ENCODE results near the gene IRF8.

The IRF8 gene

GRCh38 chr16:85948616-85949265, 49.8 kb downstream of the IRF8 start:
- Histone ChIP-seq H3K36me3 (no peaks in the 10 kb centered on the region), H3K9ac (no peak overlapping the region), H3K27me3 (no peaks in the 10 kb centered on the region), H3K27ac (peak overlapping the region; percentile 60; the same call in 1 of the 2 replicates), H3K9me3 (no peaks in the 10 kb centered on the region), H3K4me1 (peaks cover 70% of the 10 kb centered on the region), H3K4me3 (no peak overlapping the region), H3K4me2 (peak overlapping the region; percentile 85), H4K20me1 (no peaks in the 10 kb centered on the region)
- no peak for TF ChIP-seq Cebpa-rat (IDR thresholded peaks at IDR 0.05)

- no peak overlapping the region for H3K4me3 ChIP-seq
- peak overlapping the region; percentile 64 for H3K4me2 ChIP-seq
- H3K4me1 ChIP-seq = peaks cover 58% of the 10 kb centered on the region
- H3K27me3 ChIP-seq = no peaks in the 10 kb centered on the region
- H3K27ac ChIP-seq = 0 out of 2 replicates have a peak overlapping the region, but pooled peaks have one; percentile 20
- H3K36me3 ChIP-seq = no peaks in the 10 kb centered on the region
- no peaks in the 10 kb centered on the region for H4K20me1 ChIP-seq
- H3K9ac ChIP-seq = no peak overlapping the region
- H3K9me3 ChIP-seq = no peaks in the 10 kb centered on the region
- TF ChIP-seq Cebpa-rat (IDR thresholded peaks at IDR 0.05) = no peak
Observed at GRCh38 chr16:85950136-85950918, 51.4 kb downstream of the IRF8 start.

DNA sequence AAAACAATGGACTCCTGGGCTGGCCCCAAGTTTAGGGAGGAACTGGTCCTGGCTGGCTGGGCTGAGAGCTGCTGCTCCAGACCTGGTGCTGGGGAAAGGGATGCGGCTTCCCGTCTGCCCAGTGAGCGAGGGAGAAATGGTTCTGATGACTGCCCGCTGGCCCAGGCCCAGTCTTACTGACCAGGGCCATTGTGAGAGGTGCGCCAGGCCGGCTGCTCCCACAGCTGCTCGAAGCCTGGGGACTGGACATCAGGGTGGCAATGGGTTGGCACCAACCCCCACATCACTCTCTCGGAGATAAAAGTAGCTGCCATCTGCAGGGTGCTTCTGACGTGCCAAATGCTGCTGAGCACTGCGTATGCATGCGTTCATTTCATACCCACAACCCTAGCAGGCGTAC, 53.2 kb downstream of the IRF8 start:
- no peaks in the 10 kb centered on the region for H3K9me3 ChIP-seq
- H3K36me3 ChIP-seq = no peaks in the 10 kb centered on the region
- H3K27ac ChIP-seq = no peak overlapping the region
- peaks cover 58% of the 10 kb centered on the region for H3K4me1 ChIP-seq
- no peak overlapping the region for H3K4me3 ChIP-seq
- no peak overlapping the region for H3K4me2 ChIP-seq
- H3K9ac ChIP-seq = no peak overlapping the region
- H3K27me3 ChIP-seq = no peaks in the 10 kb centered on the region
- TF ChIP-seq Cebpa-rat (IDR thresholded peaks at IDR 0.05) = no peak
- no peaks in the 10 kb centered on the region for H4K20me1 ChIP-seq

- H3K9me3 ChIP-seq = no peaks in the 10 kb centered on the region
- H3K4me3 ChIP-seq = no peak overlapping the region
- TF ChIP-seq Cebpa-rat (IDR thresholded peaks at IDR 0.05) = no peak
- H3K36me3 ChIP-seq = no peaks in the 10 kb centered on the region
- peaks cover 58% of the 10 kb centered on the region for H3K4me1 ChIP-seq
- no peak overlapping the region for H3K4me2 ChIP-seq
- no peak overlapping the region for H3K27ac ChIP-seq
- H3K27me3 ChIP-seq = no peaks in the 10 kb centered on the region
- no peak overlapping the region for H3K9ac ChIP-seq
- no peaks in the 10 kb centered on the region for H4K20me1 ChIP-seq
Observed at GRCh38 chr16:85952811-85953210, 53.8 kb downstream of the IRF8 start.

- H3K27ac ChIP-seq = no peak overlapping the region
- no peaks in the 10 kb centered on the region for H3K9me3 ChIP-seq
- no peak overlapping the region for H3K4me3 ChIP-seq
- H3K4me2 ChIP-seq = peak overlapping the region; percentile 61
- peaks cover 39% of the 10 kb centered on the region for H3K4me1 ChIP-seq
- H4K20me1 ChIP-seq = no peaks in the 10 kb centered on the region
- no peaks in the 10 kb centered on the region for H3K27me3 ChIP-seq
- H3K36me3 ChIP-seq = no peaks in the 10 kb centered on the region
- no peak for TF ChIP-seq Cebpa-rat (IDR thresholded peaks at IDR 0.05)
- H3K9ac ChIP-seq = no peak overlapping the region
Observed at GRCh38 chr16:85954927-85955519, 56.1 kb downstream of the IRF8 start.

- Histone ChIP-seq H4K20me1 (no peaks in the 10 kb centered on the region), H3K4me1 (peaks cover 34% of the 10 kb centered on the region), H3K9ac (no peak overlapping the region), H3K36me3 (no peaks in the 10 kb centered on the region), H3K9me3 (no peaks in the 10 kb centered on the region), H3K27ac (no peak overlapping the region), H3K4me2 (peak overlapping the region; percentile 61), H3K27me3 (no peaks in the 10 kb centered on the region), H3K4me3 (no peak overlapping the region)
- no peak for TF ChIP-seq Cebpa-rat (IDR thresholded peaks at IDR 0.05)
Observed at GRCh38 chr16:85955566-85955965, 56.6 kb downstream of the IRF8 start.

GRCh38 chr16:85956426-85956825, 57.5 kb downstream of the IRF8 start:
- H3K27me3 ChIP-seq = no peaks in the 10 kb centered on the region
- H4K20me1 ChIP-seq = no peaks in the 10 kb centered on the region
- no peak overlapping the region for H3K4me3 ChIP-seq
- peaks cover 34% of the 10 kb centered on the region for H3K4me1 ChIP-seq
- no peak for TF ChIP-seq Cebpa-rat (IDR thresholded peaks at IDR 0.05)
- H3K9ac ChIP-seq = no peak overlapping the region
- H3K36me3 ChIP-seq = no peaks in the 10 kb centered on the region
- no peaks in the 10 kb centered on the region for H3K9me3 ChIP-seq
- H3K4me2 ChIP-seq = peak overlapping the region; percentile 61
- no peak overlapping the region for H3K27ac ChIP-seq

DNA sequence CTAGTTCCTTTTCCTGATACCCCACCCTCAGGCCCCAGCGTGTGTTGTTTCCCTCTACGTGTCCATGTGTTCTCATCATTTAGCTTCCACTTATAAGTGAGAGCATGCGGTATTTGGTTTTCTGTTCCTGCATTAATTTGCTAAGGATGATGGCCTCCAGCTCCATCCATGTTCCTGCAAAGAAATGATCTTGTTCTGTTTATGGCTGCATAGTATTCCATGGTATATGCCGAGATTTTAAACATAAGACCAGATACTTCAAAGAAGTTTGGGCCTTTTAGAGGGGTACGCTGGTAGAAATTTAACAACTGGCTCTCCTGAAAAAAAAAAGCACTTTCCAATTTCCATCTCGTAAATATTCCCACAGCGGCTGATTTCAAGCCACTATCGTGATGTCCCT, 59.8 kb downstream of the IRF8 start:
- H4K20me1 ChIP-seq = no peaks in the 10 kb centered on the region
- H3K4me2 ChIP-seq = no peak overlapping the region
- peaks cover 41% of the 10 kb centered on the region for H3K4me1 ChIP-seq
- H3K36me3 ChIP-seq = no peaks in the 10 kb centered on the region
- no peak overlapping the region for H3K4me3 ChIP-seq
- H3K9me3 ChIP-seq = no peaks in the 10 kb centered on the region
- no peak overlapping the region for H3K27ac ChIP-seq
- no peak overlapping the region for H3K9ac ChIP-seq
- H3K27me3 ChIP-seq = no peaks in the 10 kb centered on the region
- no peak for TF ChIP-seq Cebpa-rat (IDR thresholded peaks at IDR 0.05)

GRCh38 chr16:85959686-85960085, 60.7 kb downstream of the IRF8 start:
- H3K27me3 ChIP-seq = no peaks in the 10 kb centered on the region
- no peak overlapping the region for H3K4me3 ChIP-seq
- H3K27ac ChIP-seq = no peak overlapping the region
- no peak overlapping the region for H3K9ac ChIP-seq
- H4K20me1 ChIP-seq = no peaks in the 10 kb centered on the region
- H3K36me3 ChIP-seq = no peaks in the 10 kb centered on the region
- H3K4me2 ChIP-seq = no peak overlapping the region
- peaks cover 41% of the 10 kb centered on the region for H3K4me1 ChIP-seq
- H3K9me3 ChIP-seq = no peaks in the 10 kb centered on the region
- TF ChIP-seq Cebpa-rat (IDR thresholded peaks at IDR 0.05) = no peak

DNA sequence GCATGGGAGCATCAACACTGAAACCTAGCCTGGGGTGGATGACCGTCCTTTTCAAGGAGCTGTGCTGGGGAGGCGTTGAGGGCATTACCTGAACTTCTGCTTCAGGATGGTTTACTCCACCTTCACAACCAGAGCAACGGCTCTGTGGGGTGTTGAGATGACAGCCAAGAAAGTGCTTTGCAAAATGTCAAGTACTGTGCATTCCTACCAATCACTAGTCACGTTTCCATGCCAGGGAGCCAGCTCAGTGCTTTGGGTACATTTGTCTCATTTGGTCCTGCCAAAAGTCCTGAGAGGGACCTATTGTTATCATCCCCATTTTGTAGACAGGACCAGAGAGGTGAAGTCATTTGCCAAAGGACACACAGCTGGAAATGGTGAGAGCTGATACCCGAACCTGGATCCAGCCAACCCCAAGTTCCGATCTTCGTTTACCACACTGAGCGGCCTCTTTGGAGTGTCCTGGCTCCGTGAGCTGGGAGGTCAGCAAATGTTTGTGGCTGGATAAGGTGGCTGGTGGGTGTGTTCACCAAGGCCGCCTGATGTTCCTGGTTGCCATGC, 61.6 kb downstream of the IRF8 start:
- H4K20me1 ChIP-seq = no peaks in the 10 kb centered on the region
- H3K4me1 ChIP-seq = peaks cover 35% of the 10 kb centered on the region
- H3K27ac ChIP-seq = no peak overlapping the region
- H3K27me3 ChIP-seq = no peaks in the 10 kb centered on the region
- TF ChIP-seq Cebpa-rat (IDR thresholded peaks at IDR 0.05) = no peak
- H3K9ac ChIP-seq = no peak overlapping the region
- no peak overlapping the region for H3K4me2 ChIP-seq
- no peaks in the 10 kb centered on the region for H3K36me3 ChIP-seq
- H3K9me3 ChIP-seq = no peaks in the 10 kb centered on the region
- H3K4me3 ChIP-seq = no peak overlapping the region

Measured in BLaER1 (cell line).